GM12801 (cell line): Measurements from ENCODE around the gene THAP8.

Experiments used
- CTCF ChIP-seq: IDR thresholded peaks from one replicate; pipeline ENCODE4 v1.5.1; 2011; ENCODE audit warnings: control low read depth; ENCODE audit not compliant: insufficient read length; ENCODE audit errors: extremely low read depth

Gene THAP8

GRCh38 chr19:35986664-35987570 lies 67.2 kb downstream of the THAP8 start:
- no peak for TF ChIP-seq CTCF

- no peak for TF ChIP-seq CTCF
Observed at GRCh38 chr19:35986111-35986510, 68.0 kb downstream of the THAP8 start.
